ENCODE measurements around the gene HOXB13.

DNA sequence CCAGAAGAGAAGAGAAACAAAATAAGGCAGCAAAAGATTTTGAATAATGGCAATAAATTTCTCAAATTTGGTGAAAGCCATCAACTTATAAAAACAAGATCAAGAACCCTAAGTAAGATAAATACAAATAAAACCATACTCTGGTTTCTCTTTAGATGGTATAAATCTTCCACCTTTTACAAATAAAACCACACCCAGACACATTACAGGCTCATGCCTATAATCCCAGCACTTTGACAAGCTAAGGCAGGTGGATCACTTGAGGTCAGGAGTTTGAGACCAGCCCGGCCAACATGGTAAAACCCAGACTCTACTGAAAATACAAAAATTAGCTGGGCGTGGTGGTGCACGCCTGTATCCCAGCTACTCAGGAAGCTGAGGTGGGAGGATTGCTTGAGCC, 44.7 kb upstream of the HOXB13 start:
- TF ChIP-seq, protein P1, sequence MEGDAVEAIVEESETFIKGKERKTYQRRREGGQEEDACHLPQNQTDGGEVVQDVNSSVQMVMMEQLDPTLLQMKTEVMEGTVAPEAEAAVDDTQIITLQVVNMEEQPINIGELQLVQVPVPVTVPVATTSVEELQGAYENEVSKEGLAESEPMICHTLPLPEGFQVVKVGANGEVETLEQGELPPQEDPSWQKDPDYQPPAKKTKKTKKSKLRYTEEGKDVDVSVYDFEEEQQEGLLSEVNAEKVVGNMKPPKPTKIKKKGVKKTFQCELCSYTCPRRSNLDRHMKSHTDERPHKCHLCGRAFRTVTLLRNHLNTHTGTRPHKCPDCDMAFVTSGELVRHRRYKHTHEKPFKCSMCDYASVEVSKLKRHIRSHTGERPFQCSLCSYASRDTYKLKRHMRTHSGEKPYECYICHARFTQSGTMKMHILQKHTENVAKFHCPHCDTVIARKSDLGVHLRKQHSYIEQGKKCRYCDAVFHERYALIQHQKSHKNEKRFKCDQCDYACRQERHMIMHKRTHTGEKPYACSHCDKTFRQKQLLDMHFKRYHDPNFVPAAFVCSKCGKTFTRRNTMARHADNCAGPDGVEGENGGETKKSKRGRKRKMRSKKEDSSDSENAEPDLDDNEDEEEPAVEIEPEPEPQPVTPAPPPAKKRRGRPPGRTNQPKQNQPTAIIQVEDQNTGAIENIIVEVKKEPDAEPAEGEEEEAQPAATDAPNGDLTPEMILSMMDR (IDR thresholded peaks at IDR 0.05), result no peak
- no peak for TF ChIP-seq POLR2AphosphoS5 (IDR thresholded peaks at IDR 0.05)
- TF ChIP-seq EP300 (IDR thresholded peaks at IDR 0.05), result no peak
- no peak for TF ChIP-seq POLR2A (IDR thresholded peaks at IDR 0.05)

All from upper lobe of left lung (tissue), 4 donors.